DND-41 (cell line): ENCODE results near the gene PCGF3.

Experiments
- ATAC-seq: fragments of 200-7000 bp; cut with Tn5 transposase; 3 replicates; pipeline ENCODE4 v1.9.1; 2021; ENCODE audit warnings: low read depth; ENCODE audit not compliant: insufficient read depth
- DNase-seq: peaks from one replicate; pipeline ENCODE4 v3.0.0-alpha.2; 2020
- H2AFZ ChIP-seq: 2 replicates; pipeline ENCODE4 v1.6.0; 2012; ENCODE audit warnings: low read depth, low read length
- H3K27ac ChIP-seq: 2 replicates; pipeline ENCODE4 v1.5.1; 2012; ENCODE audit warnings: low read length, inconsistent platforms
- H3K27me3 ChIP-seq: fragments of 200-600 bp; sonication (generic); 2 replicates; pipeline ENCODE4 v1.6.0; 2012; ENCODE audit warnings: low read length, mild to moderate bottlenecking, inconsistent platforms; ENCODE audit not compliant: insufficient read depth, poor library complexity
- H3K36me3 ChIP-seq: 2 replicates; pipeline ENCODE4 v1.5.1; 2012; ENCODE audit warnings: low read length, inconsistent platforms; ENCODE audit not compliant: insufficient read depth
- H3K4me1 ChIP-seq: 2 replicates; pipeline ENCODE4 v1.5.1; 2012; ENCODE audit warnings: mild to moderate bottlenecking, low read length; ENCODE audit not compliant: insufficient read depth
- H3K4me2 ChIP-seq: 2 replicates; pipeline ENCODE4 v1.6.0; 2012; ENCODE audit warnings: mild to moderate bottlenecking, moderate library complexity, low read length, inconsistent platforms; ENCODE audit not compliant: insufficient read depth
- H3K4me3 ChIP-seq, 2 experiments: fragments of 200-600 bp in 1 of 2; shearing (Covaris generic) in 1 of 2; 2 replicates each; pipeline ENCODE4 v1.5.1; 2012 to 2016; ENCODE audit warnings: inconsistent platforms in 2 of 2, low read length in 2 of 2, mild to moderate bottlenecking in 2 of 2, low read depth in 1 of 2, moderate library complexity in 1 of 2
- H3K79me2 ChIP-seq: 2 replicates; pipeline ENCODE4 v1.6.0; 2012; ENCODE audit warnings: low read length, inconsistent platforms; ENCODE audit not compliant: insufficient read depth
- H3K9ac ChIP-seq: 2 replicates; pipeline ENCODE4 v1.6.0; 2012; ENCODE audit warnings: low read depth, mild to moderate bottlenecking, inconsistent platforms, low read length, moderate library complexity
- H3K9me3 ChIP-seq: 2 replicates; pipeline ENCODE4 v1.5.1; 2012; ENCODE audit warnings: low read length, moderate library complexity, mild to moderate bottlenecking, inconsistent platforms; ENCODE audit not compliant: insufficient read depth, severe bottlenecking
- H4K20me1 ChIP-seq: 2 replicates; pipeline ENCODE4 v1.6.0; 2012; ENCODE audit warnings: low read length; ENCODE audit not compliant: insufficient read depth
- EZH2 ChIP-seq: IDR thresholded peaks from 3 replicates; pipeline ENCODE4 v1.6.1; 2012; ENCODE audit warnings: borderline replicate concordance, low read depth, mild to moderate bottlenecking, moderate library complexity, low read length, inconsistent platforms; ENCODE audit not compliant: severe bottlenecking
- TF ChIP-seq, protein P1 (sequence below): IDR thresholded peaks from 2 replicates; pipeline ENCODE4 v1.5.1; 2012; ENCODE audit warnings: borderline replicate concordance, low read length, moderate library complexity, mild to moderate bottlenecking; ENCODE audit not compliant: poor library complexity, severe bottlenecking; ENCODE audit errors: extremely low read depth

The PCGF3 gene

DNA sequence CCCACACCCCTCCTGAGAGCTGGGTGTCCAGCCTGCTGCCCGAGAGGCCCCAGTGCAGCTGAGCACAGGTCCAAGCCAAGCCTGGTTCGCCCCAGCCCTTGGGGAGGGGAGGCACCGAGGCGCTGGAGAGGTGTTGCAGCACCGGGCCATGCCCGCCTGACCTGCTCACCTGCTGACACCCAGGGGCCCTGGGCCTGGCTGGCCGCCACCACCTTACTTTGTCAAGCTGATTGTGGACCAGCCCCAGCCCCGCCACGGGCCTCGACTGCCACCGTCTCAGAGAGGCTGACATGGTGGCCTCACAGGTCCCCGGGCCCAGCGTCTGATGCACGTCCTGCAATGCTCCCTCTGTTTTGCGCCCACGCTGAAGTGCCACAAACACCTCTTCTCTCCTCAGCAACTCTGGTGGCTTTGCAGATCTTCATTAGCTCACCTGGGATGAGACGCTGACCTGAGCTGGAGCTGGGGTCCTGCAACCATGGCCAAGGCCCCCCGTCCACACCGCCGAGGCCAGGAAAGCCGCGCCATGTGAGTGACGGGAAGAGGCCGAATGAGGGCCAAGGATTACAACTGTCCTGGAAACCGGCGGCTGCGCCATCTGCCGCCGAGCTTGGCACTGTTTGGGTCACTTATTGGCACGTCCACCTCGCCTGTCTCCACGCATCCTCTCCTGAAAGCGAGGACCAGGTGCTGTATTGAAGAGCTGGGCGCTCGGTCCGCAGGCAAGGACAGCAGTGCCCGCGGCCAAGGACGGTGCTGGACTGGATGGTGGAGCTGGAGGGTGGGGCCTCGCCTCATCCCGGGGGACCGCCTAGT, 112.7 kb downstream of the PCGF3 start:
- H3K4me1 ChIP-seq, result no peaks in the 10 kb centered on the region
- no peak overlapping the region for H3K9ac ChIP-seq
- no peaks in the 10 kb centered on the region for H4K20me1 ChIP-seq
- no peak overlapping the region for H3K27ac ChIP-seq
- ATAC-seq (no peak), DNase-seq (no peak)
- no peak overlapping the region for H2AFZ ChIP-seq
- no peaks in the 10 kb centered on the region for H3K9me3 ChIP-seq
- no peaks in the 10 kb centered on the region for H3K27me3 ChIP-seq
- H3K36me3 ChIP-seq, result no peaks in the 10 kb centered on the region
- no peak for TF ChIP-seq EZH2
- TF ChIP-seq, protein P1, sequence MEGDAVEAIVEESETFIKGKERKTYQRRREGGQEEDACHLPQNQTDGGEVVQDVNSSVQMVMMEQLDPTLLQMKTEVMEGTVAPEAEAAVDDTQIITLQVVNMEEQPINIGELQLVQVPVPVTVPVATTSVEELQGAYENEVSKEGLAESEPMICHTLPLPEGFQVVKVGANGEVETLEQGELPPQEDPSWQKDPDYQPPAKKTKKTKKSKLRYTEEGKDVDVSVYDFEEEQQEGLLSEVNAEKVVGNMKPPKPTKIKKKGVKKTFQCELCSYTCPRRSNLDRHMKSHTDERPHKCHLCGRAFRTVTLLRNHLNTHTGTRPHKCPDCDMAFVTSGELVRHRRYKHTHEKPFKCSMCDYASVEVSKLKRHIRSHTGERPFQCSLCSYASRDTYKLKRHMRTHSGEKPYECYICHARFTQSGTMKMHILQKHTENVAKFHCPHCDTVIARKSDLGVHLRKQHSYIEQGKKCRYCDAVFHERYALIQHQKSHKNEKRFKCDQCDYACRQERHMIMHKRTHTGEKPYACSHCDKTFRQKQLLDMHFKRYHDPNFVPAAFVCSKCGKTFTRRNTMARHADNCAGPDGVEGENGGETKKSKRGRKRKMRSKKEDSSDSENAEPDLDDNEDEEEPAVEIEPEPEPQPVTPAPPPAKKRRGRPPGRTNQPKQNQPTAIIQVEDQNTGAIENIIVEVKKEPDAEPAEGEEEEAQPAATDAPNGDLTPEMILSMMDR, result no peak
- no peaks in the 10 kb centered on the region for H3K79me2 ChIP-seq
- no peak overlapping the region for H3K4me3 ChIP-seq
- H3K4me2 ChIP-seq, result no peak overlapping the region

DNA sequence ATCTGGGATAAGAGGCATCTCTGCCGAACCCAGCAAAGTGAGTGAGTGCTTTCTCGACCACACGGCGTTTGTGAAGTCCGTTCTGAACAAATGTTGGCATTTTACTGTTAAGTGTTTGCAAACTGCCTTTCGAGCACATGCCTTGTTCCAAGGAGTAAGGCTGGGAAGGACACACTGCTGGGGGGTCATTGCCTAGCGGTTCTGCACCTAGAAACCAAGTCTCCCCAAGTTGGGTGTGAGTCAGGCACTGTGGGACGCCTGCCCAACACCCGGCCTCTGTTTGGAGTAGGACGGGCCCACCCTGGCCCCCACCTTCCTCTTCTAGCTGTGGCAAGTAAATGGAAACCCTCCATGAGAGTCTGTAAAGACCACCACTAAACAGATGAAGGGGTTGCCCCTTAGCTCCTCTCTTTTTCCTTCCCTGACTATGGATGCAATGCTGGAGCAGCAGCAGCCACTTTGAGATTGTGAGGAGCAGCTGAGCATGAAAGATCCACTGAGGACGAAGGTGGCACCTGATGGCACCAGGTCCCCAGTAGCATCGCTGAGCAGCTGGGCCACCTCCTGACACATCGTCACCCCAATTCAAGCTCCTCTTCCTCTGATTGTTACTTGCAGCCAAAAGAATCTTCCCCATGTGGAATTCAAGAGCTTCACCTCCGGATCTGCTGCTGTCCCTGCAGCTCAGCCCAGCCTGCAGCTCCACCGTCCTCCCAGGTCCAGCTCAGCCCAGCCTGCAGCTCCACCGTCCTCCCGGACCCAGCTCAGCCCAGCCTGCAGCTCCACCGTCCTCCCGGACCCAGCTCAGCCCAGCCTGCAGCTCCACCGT, 114.0 kb downstream of the PCGF3 start:
- H3K27me3 ChIP-seq, result no peaks in the 10 kb centered on the region
- ATAC-seq (no peak), DNase-seq (no peak)
- no peak overlapping the region for H2AFZ ChIP-seq
- no peaks in the 10 kb centered on the region for H3K4me1 ChIP-seq
- no peaks in the 10 kb centered on the region; the same call in 1 of the 2 replicates for H4K20me1 ChIP-seq
- H3K4me2 ChIP-seq, result no peak overlapping the region
- H3K9me3 ChIP-seq, result no peaks in the 10 kb centered on the region
- H3K9ac ChIP-seq, result no peak overlapping the region
- no peak overlapping the region for H3K27ac ChIP-seq
- no peak overlapping the region for H3K4me3 ChIP-seq
- H3K36me3 ChIP-seq, result no peaks in the 10 kb centered on the region
- no peak for TF ChIP-seq EZH2
- TF ChIP-seq, protein P1, result no peak
- no peaks in the 10 kb centered on the region for H3K79me2 ChIP-seq
